Effector memory CD4-positive, alpha-beta T cell (primary cell): ENCODE data around the gene ZDHHC7.

Source experiments
- DNase-seq, 3 donors: peaks; one replicate each; pipeline ENCODE4 v3.0.0-alpha.2; 2020
- H3K27ac ChIP-seq: 2 replicates; pipeline ENCODE4 v1.7.0; 2013; ENCODE audit warnings: mild to moderate bottlenecking, low read length, moderate library complexity; ENCODE audit not compliant: insufficient read depth, poor library complexity, severe bottlenecking
- H3K27me3 ChIP-seq: replicated peaks from 2 replicates; pipeline ENCODE4 v1.7.0; 2013; ENCODE audit warnings: mild to moderate bottlenecking, low read length; ENCODE audit not compliant: insufficient read depth, control insufficient read depth, poor library complexity, severe bottlenecking
- H3K36me3 ChIP-seq: 2 replicates; pipeline ENCODE4 v1.7.0; 2013; ENCODE audit warnings: mild to moderate bottlenecking, low read length, moderate library complexity; ENCODE audit not compliant: control insufficient read depth, insufficient read depth
- H3K4me1 ChIP-seq: 2 replicates; pipeline ENCODE4 v1.7.0; 2013; ENCODE audit warnings: low read length, mild to moderate bottlenecking; ENCODE audit not compliant: control insufficient read depth, insufficient read depth, poor library complexity, severe bottlenecking
- H3K4me3 ChIP-seq: 2 replicates; pipeline ENCODE4 v1.7.0; 2013; ENCODE audit warnings: low read length, low read depth, mild to moderate bottlenecking; ENCODE audit not compliant: insufficient read depth, poor library complexity, severe bottlenecking
- H3K9me3 ChIP-seq: 2 replicates; pipeline ENCODE4 v1.7.0; 2013; ENCODE audit warnings: mild to moderate bottlenecking, low read length, moderate library complexity; ENCODE audit not compliant: control insufficient read depth

Gene ZDHHC7

GRCh38 chr16:85019659-85020245 lies 8.4 kb upstream of the ZDHHC7 start:
- H3K27ac ChIP-seq = no peak overlapping the region
- H3K9me3 ChIP-seq = no peaks in the 10 kb centered on the region
- H3K36me3 ChIP-seq = no peaks in the 10 kb centered on the region
- H3K27me3 ChIP-seq = no peaks in the 10 kb centered on the region
- H3K4me3 ChIP-seq = no peak overlapping the region
- DNase-seq = no peak
- H3K4me1 ChIP-seq = no peaks in the 10 kb centered on the region

GRCh38 chr16:85018529-85019236 lies 7.3 kb upstream of the ZDHHC7 start:
- no peaks in the 10 kb centered on the region for H3K4me1 ChIP-seq
- H3K27ac ChIP-seq = no peak overlapping the region
- H3K36me3 ChIP-seq = no peaks in the 10 kb centered on the region
- no peak overlapping the region for H3K4me3 ChIP-seq
- no peaks in the 10 kb centered on the region for H3K9me3 ChIP-seq
- no peak for DNase-seq
- no peaks in the 10 kb centered on the region for H3K27me3 ChIP-seq

- Histone ChIP-seq H3K27ac (no peak overlapping the region), H3K9me3 (no peaks in the 10 kb centered on the region), H3K4me1 (no peaks in the 10 kb centered on the region), H3K4me3 (no peak overlapping the region), H3K27me3 (no peaks in the 10 kb centered on the region), H3K36me3 (no peaks in the 10 kb centered on the region)
- no peak for DNase-seq
Measured at GRCh38 chr16:85017633-85018032, 6.3 kb upstream of the ZDHHC7 start.

GRCh38 chr16:85017151-85017550 lies 5.8 kb upstream of the ZDHHC7 start:
- Histone ChIP-seq H3K4me1 (no peaks in the 10 kb centered on the region), H3K9me3 (no peaks in the 10 kb centered on the region), H3K4me3 (no peak overlapping the region), H3K27me3 (no peaks in the 10 kb centered on the region), H3K36me3 (no peaks in the 10 kb centered on the region), H3K27ac (no peak overlapping the region)
- DNase-seq = no peak

GRCh38 chr16:85015481-85016187 lies 4.3 kb upstream of the ZDHHC7 start:
- no peaks in the 10 kb centered on the region for H3K27me3 ChIP-seq
- no peak for DNase-seq
- no peak overlapping the region for H3K27ac ChIP-seq
- peaks cover 9% of the 10 kb centered on the region for H3K4me1 ChIP-seq
- H3K9me3 ChIP-seq = no peaks in the 10 kb centered on the region
- no peak overlapping the region for H3K4me3 ChIP-seq
- no peaks in the 10 kb centered on the region for H3K36me3 ChIP-seq

- Histone ChIP-seq H3K27ac (no peak overlapping the region), H3K4me1 (peaks cover 16% of the 10 kb centered on the region)
- DNase-seq = no peak
Measured at GRCh38 chr16:85014311-85014710, 3.0 kb upstream of the ZDHHC7 start.

GRCh38 chr16:85011846-85012284 lies 530 bp upstream of the ZDHHC7 start:
- Histone ChIP-seq H3K36me3 (no peaks in the 10 kb centered on the region), H3K9me3 (no peaks in the 10 kb centered on the region), H3K4me1 (peaks cover 16% of the 10 kb centered on the region), H3K27me3 (no peaks in the 10 kb centered on the region), H3K4me3 (peak overlapping the region; percentile 92), H3K27ac (peak overlapping the region; percentile 97)
- DNase-seq = no peak

More at GRCh38 chr16:85014311-85014710, 3.0 kb upstream of the ZDHHC7 start:
- no peaks in the 10 kb centered on the region for H3K36me3 ChIP-seq
- no peaks in the 10 kb centered on the region for H3K27me3 ChIP-seq
- H3K4me3 ChIP-seq = no peak overlapping the region
- no peaks in the 10 kb centered on the region for H3K9me3 ChIP-seq

GRCh38 chr16:85010446-85010930 lies 847 bp downstream of the ZDHHC7 start:
- Histone ChIP-seq H3K9me3 (no peaks in the 10 kb centered on the region), H3K4me1 (peaks cover 16% of the 10 kb centered on the region), H3K27me3 (no peaks in the 10 kb centered on the region), H3K36me3 (no peaks in the 10 kb centered on the region), H3K4me3 (peak overlapping the region; percentile 92), H3K27ac (peak overlapping the region; percentile 97)
- no peak for DNase-seq

- peaks cover 21% of the 10 kb centered on the region for H3K4me1 ChIP-seq
- H3K27me3 ChIP-seq = no peaks in the 10 kb centered on the region
- no peak overlapping the region for H3K4me3 ChIP-seq
- no peak for DNase-seq
- no peak overlapping the region for H3K27ac ChIP-seq
- no peaks in the 10 kb centered on the region for H3K9me3 ChIP-seq
- no peaks in the 10 kb centered on the region for H3K36me3 ChIP-seq
Measured at GRCh38 chr16:85008271-85008670, 3.1 kb downstream of the ZDHHC7 start.
